Central memory CD8-positive, alpha-beta T cell (primary cell): ENCODE results near the gene RRP1.
A peak's percentile ranks its signal among the peaks of the same experiment; 100 is the strongest.

Source experiments
- ATAC-seq: fragments of 150-1000 bp; cut with Tn5 transposase; replicated peaks from 2 replicates; pipeline ENCODE4 v1.10.0; 2022; ENCODE audit warnings: mild to moderate bottlenecking, moderate FRiP score, moderate number of reproducible peaks; ENCODE audit not compliant: poor library complexity, severe bottlenecking; ENCODE audit errors: extremely low read depth
- DNase-seq, 2 donors: peaks; one replicate each; pipeline ENCODE4 v3.0.0; 2021; ENCODE audit warnings: low spot score in 2 of 2
- H3K27ac Mint-ChIP-seq: one replicate; pipeline ENCODE4 v1.8.0; 2022; ENCODE audit warnings: low read depth, mild to moderate bottlenecking, moderate library complexity, mixed read lengths
- H3K27me3 Mint-ChIP-seq: one replicate; pipeline ENCODE4 v1.8.0; 2022; ENCODE audit warnings: mixed read lengths
- H3K36me3 Mint-ChIP-seq: one replicate; pipeline ENCODE4 v1.8.0; 2022; ENCODE audit warnings: mild to moderate bottlenecking, moderate library complexity, mixed read lengths; ENCODE audit not compliant: insufficient read depth
- H3K4me1 Mint-ChIP-seq: one replicate; pipeline ENCODE4 v1.8.0; 2022; ENCODE audit warnings: mixed read lengths
- H3K4me3 Mint-ChIP-seq: one replicate; pipeline ENCODE4 v1.8.0; 2022; ENCODE audit warnings: mild to moderate bottlenecking, moderate library complexity, mixed read lengths
- H3K9me3 Mint-ChIP-seq: one replicate; pipeline ENCODE4 v1.8.0; 2022; ENCODE audit warnings: mixed read lengths

The RRP1 gene

GRCh38 chr21:43751955-43752591 lies 37.3 kb upstream of the RRP1 start:
- DNase-seq = no peak
- Mint-ChIP-seq H3K27me3 (no peaks in the 10 kb centered on the region), H3K36me3 (peaks cover 17% of the 10 kb centered on the region)

GRCh38 chr21:43752758-43753438 lies 36.5 kb upstream of the RRP1 start:
- Mint-ChIP-seq H3K27ac (no peak overlapping the region), H3K36me3 (peaks cover 12% of the 10 kb centered on the region)
- no peak for DNase-seq

More at GRCh38 chr21:43751955-43752591, 37.3 kb upstream of the RRP1 start:
- no peaks in the 10 kb centered on the region for H3K9me3 Mint-ChIP-seq
- ATAC-seq = no peak
- H3K4me3 Mint-ChIP-seq = no peak overlapping the region
- H3K27ac Mint-ChIP-seq = no peak overlapping the region
- H3K4me1 Mint-ChIP-seq = no peaks in the 10 kb centered on the region

GRCh38 chr21:43753439-43753799 lies 36.0 kb upstream of the RRP1 start:
- no peaks in the 10 kb centered on the region for H3K9me3 Mint-ChIP-seq
- peak overlapping the region; percentile 46 for H3K27ac Mint-ChIP-seq
- DNase-seq (no peak), ATAC-seq (no peak)
- peaks cover 13% of the 10 kb centered on the region for H3K36me3 Mint-ChIP-seq
- no peaks in the 10 kb centered on the region for H3K27me3 Mint-ChIP-seq
- no peak overlapping the region for H3K4me3 Mint-ChIP-seq
- H3K4me1 Mint-ChIP-seq = no peaks in the 10 kb centered on the region

More at GRCh38 chr21:43752758-43753438, 36.5 kb upstream of the RRP1 start:
- no peaks in the 10 kb centered on the region for H3K9me3 Mint-ChIP-seq
- no peaks in the 10 kb centered on the region for H3K4me1 Mint-ChIP-seq
- no peak for ATAC-seq
- no peak overlapping the region for H3K4me3 Mint-ChIP-seq
- H3K27me3 Mint-ChIP-seq = no peaks in the 10 kb centered on the region

GRCh38 chr21:43754948-43755781 lies 34.2 kb upstream of the RRP1 start:
- Mint-ChIP-seq H3K9me3 (no peaks in the 10 kb centered on the region), H3K27me3 (no peaks in the 10 kb centered on the region), H3K36me3 (peaks cover 13% of the 10 kb centered on the region), H3K27ac (no peak overlapping the region), H3K4me3 (no peak overlapping the region), H3K4me1 (no peaks in the 10 kb centered on the region)
- no peak for DNase-seq
- ATAC-seq = no peak

GRCh38 chr21:43755820-43756594 lies 33.4 kb upstream of the RRP1 start:
- ATAC-seq (no peak), DNase-seq (no peak)
- Mint-ChIP-seq H3K27me3 (no peaks in the 10 kb centered on the region), H3K36me3 (peaks cover 13% of the 10 kb centered on the region), H3K9me3 (no peaks in the 10 kb centered on the region), H3K27ac (no peak overlapping the region), H3K4me1 (no peaks in the 10 kb centered on the region), H3K4me3 (no peak overlapping the region)

- Mint-ChIP-seq H3K27me3 (no peaks in the 10 kb centered on the region), H3K4me1 (no peaks in the 10 kb centered on the region), H3K27ac (no peak overlapping the region), H3K36me3 (peaks cover 10% of the 10 kb centered on the region), H3K4me3 (no peak overlapping the region), H3K9me3 (no peaks in the 10 kb centered on the region)
- DNase-seq = no peak
- ATAC-seq = no peak
These were observed 31.8 kb upstream of the RRP1 start for GRCh38 chr21:43757601-43758000.

GRCh38 chr21:43758111-43758641 lies 31.2 kb upstream of the RRP1 start:
- ATAC-seq = no peak
- H3K4me3 Mint-ChIP-seq = no peak overlapping the region
- DNase-seq = no peak
- no peaks in the 10 kb centered on the region for H3K9me3 Mint-ChIP-seq
- H3K27me3 Mint-ChIP-seq = no peaks in the 10 kb centered on the region
- peaks cover 10% of the 10 kb centered on the region for H3K36me3 Mint-ChIP-seq
- H3K4me1 Mint-ChIP-seq = no peaks in the 10 kb centered on the region
- no peak overlapping the region for H3K27ac Mint-ChIP-seq

- DNase-seq (no peak), ATAC-seq (no peak)
- H3K27me3 Mint-ChIP-seq = no peaks in the 10 kb centered on the region
- H3K4me3 Mint-ChIP-seq = no peak overlapping the region
- no peaks in the 10 kb centered on the region for H3K4me1 Mint-ChIP-seq
- no peaks in the 10 kb centered on the region for H3K9me3 Mint-ChIP-seq
- no peak overlapping the region for H3K27ac Mint-ChIP-seq
- peaks cover 10% of the 10 kb centered on the region for H3K36me3 Mint-ChIP-seq
These were observed 30.6 kb upstream of the RRP1 start for GRCh38 chr21:43758811-43759210.

GRCh38 chr21:43759651-43760050 lies 29.7 kb upstream of the RRP1 start:
- Mint-ChIP-seq H3K4me3 (no peak overlapping the region), H3K27me3 (no peaks in the 10 kb centered on the region), H3K36me3 (peaks cover 11% of the 10 kb centered on the region), H3K27ac (no peak overlapping the region), H3K4me1 (no peaks in the 10 kb centered on the region), H3K9me3 (no peaks in the 10 kb centered on the region)
- DNase-seq (no peak), ATAC-seq (no peak)

GRCh38 chr21:43760391-43760958 lies 28.9 kb upstream of the RRP1 start:
- Mint-ChIP-seq H3K36me3 (peaks cover 11% of the 10 kb centered on the region), H3K4me3 (no peak overlapping the region), H3K27ac (no peak overlapping the region), H3K9me3 (no peaks in the 10 kb centered on the region), H3K4me1 (no peaks in the 10 kb centered on the region), H3K27me3 (no peaks in the 10 kb centered on the region)
- DNase-seq (no peak), ATAC-seq (no peak)

- peaks cover 8% of the 10 kb centered on the region for H3K36me3 Mint-ChIP-seq
These were observed 27.5 kb upstream of the RRP1 start for GRCh38 chr21:43761886-43762285.

More at GRCh38 chr21:43761886-43762285, 27.5 kb upstream of the RRP1 start:
- no peaks in the 10 kb centered on the region for H3K9me3 Mint-ChIP-seq
- no peaks in the 10 kb centered on the region for H3K27me3 Mint-ChIP-seq
- no peak for DNase-seq
- H3K4me3 Mint-ChIP-seq = no peak overlapping the region
- ATAC-seq = no peak
- H3K27ac Mint-ChIP-seq = no peak overlapping the region
- no peaks in the 10 kb centered on the region for H3K4me1 Mint-ChIP-seq
